Measurements from ENCODE around the gene HOXD1.

DNA sequence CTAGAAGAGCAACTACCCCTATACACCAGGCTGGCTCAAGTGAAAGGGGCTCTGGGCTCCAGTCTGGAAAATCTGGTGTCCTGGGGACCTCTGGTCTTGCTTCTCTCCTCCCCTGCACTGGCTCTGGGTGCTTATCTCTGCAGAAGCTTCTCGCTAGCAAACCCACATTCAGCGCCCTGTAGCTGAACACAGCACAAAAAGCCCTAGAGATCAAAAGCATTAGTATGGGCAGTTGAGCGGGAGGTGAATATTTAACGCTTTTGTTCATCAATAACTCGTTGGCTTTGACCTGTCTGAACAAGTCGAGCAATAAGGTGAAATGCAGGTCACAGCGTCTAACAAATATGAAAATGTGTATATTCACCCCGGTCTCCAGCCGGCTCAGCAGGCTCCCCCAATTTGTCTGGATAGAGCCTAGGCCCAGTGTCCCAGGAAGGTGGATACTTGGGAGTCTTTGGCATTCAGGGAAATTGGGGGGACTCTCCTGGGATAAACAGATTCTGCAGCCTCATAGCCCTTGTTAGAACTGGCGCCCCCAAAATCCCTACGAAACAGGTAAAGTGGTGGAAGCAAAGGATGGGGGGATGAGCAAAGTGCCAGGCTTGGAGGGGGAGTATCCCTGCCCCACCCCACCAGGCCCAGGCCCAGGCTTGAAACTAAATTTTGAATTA is 39.6 kb upstream of the HOXD1 start:
- TF ChIP-seq, protein P1, sequence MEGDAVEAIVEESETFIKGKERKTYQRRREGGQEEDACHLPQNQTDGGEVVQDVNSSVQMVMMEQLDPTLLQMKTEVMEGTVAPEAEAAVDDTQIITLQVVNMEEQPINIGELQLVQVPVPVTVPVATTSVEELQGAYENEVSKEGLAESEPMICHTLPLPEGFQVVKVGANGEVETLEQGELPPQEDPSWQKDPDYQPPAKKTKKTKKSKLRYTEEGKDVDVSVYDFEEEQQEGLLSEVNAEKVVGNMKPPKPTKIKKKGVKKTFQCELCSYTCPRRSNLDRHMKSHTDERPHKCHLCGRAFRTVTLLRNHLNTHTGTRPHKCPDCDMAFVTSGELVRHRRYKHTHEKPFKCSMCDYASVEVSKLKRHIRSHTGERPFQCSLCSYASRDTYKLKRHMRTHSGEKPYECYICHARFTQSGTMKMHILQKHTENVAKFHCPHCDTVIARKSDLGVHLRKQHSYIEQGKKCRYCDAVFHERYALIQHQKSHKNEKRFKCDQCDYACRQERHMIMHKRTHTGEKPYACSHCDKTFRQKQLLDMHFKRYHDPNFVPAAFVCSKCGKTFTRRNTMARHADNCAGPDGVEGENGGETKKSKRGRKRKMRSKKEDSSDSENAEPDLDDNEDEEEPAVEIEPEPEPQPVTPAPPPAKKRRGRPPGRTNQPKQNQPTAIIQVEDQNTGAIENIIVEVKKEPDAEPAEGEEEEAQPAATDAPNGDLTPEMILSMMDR (IDR thresholded peaks at IDR 0.05), result no peak
- TF ChIP-seq EP300 (IDR thresholded peaks at IDR 0.05) (no peak), POLR2AphosphoS5 (IDR thresholded peaks at IDR 0.05) (no peak)

Data from suprapubic skin (tissue), 4 donors.